Activated CD4-positive, alpha-beta T cell treated with anti-CD3 and anti-CD28 coated beads for 48 hours (primary cell): ENCODE measurements around the gene TPCN2.

Source experiments
- DNase-seq: peaks from one replicate; pipeline ENCODE4 v3.0.0-alpha.2; 2020

Gene TPCN2

DNA sequence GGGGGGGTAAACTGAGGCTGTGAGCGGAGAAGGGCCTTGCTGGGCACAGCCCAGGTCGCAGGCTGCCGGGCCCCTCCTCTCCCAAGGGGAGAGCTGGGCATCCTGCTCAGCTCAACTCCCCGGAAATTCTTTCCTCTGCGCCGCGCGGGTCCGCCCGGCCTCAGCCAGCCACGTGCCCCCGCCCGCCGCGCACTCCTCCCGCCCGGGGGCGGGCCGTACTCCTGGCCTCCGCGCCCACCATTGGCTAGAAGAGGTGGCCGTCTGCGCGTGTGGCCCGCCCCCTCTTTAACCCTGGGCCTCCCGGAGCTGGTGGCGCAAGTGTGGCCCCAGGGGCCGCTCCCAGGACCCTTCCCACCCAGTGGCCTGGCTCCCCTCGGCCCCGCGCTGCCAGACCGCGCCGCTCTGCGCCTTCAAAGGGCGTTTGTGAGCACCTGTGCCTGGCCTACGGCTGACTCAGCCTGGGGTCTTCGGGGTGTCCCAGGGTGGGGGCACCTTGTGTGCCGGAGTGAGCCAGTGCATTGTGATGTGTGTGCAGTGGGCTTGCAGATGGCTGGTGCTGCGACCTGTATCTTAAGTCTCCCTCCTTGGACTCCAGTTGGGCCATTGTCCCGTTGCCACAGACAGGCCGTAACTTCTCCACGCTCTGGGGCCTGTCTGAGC, 37.6 kb upstream of the TPCN2 start:
- DNase-seq: peak; percentile 58

DNA sequence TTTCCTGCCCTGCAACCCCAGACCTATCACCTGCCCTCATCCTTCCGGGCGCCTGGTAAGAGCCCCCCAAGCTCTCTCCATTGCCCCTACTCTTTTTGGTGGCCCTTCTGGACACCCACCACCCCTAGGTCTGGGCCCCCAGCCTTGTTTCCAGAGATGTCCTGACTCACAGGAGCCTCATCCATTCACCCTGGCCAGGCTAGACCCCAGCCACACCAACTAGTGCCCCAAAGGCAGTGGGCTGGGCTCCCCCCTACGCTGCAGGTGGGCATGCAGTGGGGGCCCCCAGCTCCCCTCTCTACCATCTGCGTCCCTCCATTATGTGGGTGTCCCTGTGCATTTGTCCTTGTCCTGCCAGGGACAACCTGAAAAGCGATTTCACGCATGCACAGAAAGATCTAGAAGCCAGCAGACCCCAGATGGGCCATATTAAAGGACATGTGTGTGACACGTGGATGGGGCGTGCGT, 37.1 kb upstream of the TPCN2 start:
- DNase-seq: no peak

DNA sequence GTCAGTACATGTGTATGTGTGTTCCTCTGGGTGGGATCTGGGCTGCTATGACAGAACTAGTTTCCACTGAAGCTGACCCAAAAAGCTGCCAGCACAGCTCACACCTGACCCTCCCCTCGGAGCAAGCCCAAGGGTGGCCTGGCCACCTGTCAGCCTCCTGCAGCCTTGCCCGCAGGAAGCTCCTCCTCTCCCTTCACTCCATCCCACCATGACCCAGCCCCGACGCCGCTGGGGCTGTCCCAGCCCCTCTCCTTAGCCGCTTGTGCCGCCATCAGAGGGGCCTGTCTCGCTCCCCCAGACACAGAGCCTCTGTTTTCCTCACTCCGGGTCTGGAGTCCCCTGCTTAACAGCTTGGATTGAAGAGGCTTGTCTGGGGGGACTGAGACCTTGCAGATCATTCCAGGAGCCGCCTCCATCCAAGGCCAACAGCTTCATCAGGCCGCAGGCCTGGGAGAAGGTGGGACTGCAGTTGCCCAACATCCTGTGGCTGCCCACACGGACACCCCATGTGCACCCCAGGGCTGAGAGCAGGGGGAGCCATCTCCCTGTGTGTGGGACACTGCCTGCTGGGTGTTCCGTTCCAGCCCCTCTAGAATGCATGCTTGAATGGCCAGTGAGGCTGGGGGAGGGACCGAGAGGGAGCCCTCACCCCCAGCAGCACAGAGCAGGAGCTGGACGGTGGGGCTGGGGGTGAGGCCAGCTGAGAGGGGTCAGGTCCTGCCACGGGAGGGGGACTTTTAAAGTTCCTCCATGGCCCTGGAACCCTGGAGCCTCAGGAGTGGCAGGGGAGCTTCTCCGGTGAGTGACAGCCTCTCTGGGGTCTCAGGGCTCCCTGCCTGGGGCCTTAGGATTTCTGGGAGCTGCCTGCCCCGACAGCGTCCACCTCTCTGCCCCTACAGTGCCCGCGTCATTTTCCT, 36.4 kb upstream of the TPCN2 start:
- DNase-seq: no peak

DNA sequence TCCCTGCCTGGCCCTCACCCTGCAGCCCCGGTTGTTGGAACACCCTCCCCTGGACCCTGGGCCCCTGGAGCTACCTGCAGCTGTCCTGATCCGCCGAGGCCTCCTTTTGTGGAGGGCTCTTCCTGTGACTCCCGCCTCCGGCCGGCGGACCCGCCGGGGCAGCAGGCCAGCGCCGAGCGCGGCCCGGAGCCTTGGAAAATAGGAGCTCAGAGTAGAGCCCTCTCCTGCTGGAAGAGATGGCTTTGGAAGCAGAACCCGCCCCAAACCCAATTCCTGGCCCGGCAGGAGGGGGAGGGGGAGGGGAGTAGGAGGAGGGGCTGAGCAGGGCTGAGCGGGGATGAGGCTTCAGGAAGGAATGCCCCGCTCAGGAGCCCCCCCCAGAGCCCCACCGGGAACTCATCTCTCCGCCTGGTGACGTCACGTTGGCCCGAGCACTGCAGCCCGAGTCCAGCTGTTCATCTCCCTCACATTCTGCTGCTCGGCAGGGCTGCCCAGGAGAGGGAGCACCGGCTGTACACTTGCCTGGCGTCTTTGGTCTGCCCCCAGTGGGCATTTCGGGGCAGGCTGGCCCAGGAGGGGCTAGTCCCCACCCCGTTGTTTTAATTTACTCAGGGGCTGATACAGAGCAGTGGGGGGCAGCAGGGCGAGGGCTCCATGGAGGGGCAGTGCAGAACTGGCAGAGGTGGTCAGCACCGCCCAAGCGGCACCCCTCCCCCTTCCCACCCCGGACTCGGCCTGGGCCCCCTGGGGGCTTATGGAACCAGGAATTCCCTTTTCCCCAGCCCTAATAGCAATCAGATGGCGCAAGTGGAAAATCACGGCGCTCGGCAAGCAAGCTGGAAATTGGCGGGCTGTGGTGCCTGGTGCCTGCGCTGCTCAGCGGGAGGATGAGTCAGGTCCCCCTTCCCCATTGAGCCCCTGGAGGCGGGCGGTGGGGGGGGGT, 35.5 kb upstream of the TPCN2 start, which contains the start of gene MRGPRF:
TSS of gene MRGPRF (minus strand) at position 238 of the 943 bp plus-strand sequence. CDS start 3,345 bp downstream, outside the sequence.
- DNase-seq: peak; percentile 17

DNA sequence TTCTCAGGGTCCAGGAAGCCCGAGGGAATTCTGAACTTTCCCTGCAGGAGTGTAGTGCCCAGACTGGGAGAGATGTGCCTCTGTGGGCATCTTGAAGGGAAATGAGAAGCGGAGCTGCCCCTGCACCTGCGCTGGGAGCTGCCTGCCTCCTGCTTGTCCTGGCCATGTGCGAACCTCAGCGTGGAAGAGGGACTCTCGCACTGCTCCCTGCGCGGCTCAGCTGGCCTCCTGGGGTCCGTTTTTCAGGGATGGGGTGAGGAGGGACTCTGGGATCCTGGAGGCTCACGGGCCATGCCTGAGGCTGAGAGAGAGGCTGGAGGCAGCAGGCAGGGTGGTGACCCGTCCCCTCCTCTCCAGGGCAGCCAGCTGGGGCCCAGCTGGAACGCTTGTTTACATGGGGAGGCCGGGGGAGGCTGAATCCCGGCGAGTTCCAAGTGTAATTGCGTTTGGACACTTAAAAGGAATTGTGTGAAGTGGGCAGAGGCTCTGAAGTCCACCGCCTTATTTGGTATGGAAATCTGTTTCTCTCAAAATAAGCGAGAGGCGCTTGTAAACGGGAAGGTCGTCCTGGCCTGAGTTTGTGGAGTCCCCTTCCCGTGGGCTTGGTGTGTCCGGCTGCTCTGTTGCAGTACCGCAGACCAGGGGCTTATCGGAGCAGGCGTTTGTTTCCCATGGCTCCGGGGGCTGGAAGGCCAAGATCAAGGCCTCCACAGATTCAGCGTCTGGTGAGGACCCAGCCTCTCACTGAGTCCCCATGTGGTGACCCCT, 34.5 kb upstream of the TPCN2 start:
- no peak for DNase-seq

DNA sequence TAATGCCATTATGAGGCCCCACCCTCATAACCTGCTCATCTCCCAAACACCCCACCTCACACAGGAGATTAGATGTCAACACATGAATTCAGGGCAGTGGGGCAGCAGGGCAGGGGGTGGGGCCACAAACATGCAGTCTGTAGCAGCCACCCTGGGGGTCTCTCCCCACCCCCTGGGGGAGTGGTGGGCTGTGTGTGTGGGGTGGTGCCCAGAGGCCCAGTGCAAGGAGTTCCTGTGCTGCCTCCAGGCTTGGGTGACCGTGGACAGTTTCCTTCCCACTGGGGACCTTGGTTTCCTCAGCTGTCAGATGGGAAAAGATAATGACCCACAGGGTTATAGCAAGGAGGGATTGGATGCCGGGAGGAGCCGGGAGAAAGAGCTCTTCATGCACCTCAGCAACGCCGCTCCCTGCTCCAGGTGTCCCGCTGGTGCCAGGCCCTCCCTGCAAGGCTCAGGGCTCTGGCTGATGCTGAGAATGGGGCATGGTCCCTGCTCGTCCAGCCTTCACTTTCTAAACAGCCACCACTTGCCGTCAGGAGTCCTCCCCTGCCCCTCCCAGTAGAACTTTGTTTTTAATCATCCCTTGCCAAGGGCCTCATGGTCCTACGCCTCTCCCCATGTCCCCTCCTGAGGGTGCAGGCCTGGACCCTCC, 33.7 kb upstream of the TPCN2 start:
- DNase-seq: no peak

DNA sequence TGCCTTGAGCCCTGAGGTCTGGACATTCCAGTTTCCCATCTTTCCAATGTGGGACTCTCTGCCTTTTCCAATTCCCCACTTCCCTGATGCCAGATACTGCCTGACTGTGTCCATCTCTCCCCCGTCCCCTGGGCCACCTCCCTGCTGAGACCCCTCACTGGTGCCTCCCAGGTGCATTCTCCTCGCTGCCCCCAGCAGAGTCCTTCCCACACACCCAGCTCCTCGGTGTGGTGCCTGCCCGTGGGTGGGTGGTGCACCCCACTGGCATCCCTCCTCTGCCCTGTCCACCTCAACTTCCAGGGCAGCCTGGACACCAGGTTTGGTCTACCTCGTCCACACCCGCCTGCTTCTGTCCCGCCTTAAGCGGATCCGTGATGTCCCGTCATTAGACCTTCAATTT, 30.8 kb upstream of the TPCN2 start:
- no peak for DNase-seq

DNA sequence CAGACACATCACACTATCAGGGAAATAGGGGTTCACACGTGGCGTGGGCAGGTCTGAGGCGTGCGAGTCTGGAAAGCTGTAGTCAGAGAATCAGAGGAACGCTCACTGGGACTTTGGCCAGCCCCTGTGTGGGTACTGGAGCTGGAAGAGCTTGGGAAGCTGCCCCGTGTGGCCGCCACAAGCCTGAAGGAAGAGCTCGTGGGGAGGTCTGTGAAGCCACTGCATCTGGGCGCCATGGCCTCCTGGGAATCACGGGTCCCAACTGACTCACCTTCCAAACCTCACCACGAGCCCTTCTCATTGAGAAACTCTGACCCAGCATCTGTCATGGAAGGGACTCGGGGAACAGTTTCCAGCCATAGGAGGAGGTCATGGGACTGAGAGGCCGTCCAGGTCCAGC, 29.8 kb upstream of the TPCN2 start:
- no peak for DNase-seq

DNA sequence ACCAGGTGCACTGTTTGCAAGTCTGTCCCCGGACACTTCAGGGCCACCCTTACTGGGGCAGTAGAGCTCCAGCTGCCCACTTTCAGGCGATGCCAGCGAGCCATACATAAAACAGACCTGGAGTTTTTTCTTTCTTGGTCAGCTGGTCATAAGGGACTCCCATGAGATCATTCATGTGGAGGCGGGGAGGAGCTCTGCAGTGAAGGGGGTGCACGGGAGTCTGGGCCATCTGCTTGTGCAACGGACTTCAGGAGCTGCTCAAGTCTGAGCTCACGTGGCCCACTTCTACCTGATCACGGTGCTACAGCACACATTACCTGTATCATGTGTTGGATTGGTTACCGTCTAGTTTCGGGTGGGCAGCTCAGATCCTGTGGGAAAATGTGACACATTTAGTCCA, 26.5 kb upstream of the TPCN2 start:
- no peak for DNase-seq

DNA sequence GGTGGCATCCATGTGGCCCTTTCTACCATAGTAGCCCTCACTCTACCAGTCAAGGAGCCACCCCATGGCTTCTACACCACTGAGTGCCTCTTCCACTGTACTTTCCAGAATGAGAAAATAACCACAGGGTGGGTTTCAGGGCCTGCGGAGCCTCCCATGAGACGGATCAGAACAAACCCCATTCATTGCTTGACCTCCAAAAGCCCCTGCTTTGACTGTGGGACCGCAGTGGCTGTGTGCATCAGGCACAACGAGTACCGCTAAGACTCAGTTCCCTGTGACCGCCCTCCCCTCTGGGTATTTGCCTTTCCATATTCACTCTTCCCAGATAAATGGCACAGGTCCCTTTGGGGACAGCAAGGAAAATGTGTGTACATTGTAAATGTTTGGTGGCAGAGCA, 24.2 kb upstream of the TPCN2 start:
- no peak for DNase-seq

DNA sequence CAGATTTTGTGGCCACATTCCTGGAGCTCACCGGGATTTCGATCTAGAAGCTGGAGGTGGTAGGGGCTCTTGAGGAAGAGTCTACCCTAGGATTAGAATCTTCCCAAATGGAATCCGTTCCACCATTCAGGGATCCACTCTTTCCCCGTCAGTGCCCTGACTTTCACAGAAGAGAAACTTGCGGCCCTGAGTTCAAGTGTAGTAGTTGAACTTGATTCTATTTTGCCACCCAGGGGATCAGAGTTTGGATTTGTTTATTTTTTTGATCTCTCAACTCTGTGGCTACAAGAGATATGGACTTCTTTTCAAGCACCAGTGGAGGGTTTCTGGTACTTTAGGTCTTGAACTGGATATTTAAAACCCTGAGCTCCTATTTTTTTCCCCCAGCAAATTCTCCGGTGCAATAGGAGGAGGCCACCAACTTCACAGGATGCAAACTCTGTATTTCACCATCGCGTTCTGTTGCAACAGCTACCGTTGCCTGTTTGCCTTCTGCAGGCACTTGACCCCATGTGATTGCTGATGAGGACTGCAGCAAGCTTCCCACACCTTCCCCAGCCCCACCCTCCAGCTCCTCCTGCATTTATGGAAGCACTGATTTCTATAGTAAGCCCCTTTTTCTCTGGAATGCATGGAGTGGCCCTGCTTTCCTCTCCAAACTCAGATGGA, 20.9 kb upstream of the TPCN2 start:
- no peak for DNase-seq

DNA sequence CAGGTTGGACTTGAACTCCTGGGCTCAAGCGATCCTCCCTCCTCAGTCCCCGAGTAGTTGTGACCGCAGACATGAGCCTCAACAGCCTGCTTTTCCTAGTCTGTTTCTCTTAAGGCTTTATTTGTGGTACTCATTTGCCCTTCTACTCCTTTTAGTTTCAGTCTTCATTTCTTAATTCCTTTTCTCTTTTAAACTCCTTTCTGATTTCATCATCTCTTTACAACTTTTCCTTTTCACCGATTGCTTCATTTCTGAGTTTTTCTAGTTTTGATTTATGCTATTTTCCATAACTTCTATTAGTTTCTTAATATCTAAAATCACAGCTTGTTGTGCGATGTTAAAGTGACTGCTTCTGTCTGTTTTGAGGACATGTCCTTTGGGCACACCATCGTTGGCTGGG, 18.4 kb upstream of the TPCN2 start:
- no peak for DNase-seq

DNA sequence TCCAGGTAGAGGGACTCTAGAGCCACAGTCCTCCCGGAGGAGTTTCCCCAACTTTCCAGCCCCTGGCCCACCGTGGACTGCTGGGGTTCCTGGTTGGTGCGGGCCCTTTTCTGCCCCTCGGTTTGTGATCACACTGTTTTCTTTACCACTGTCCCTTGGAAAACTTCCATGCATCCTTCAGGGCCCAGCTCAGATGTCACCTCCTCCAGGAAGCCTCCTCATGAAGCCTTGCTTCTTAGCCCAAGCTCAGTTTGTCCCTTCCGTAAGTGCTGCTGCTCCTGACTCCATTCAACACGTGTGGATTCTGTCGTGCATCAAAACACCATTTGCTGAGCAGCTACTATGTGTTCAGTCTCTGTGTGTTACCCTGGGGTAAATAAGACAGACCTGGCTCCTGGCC, 15.9 kb upstream of the TPCN2 start:
- DNase-seq: no peak

DNA sequence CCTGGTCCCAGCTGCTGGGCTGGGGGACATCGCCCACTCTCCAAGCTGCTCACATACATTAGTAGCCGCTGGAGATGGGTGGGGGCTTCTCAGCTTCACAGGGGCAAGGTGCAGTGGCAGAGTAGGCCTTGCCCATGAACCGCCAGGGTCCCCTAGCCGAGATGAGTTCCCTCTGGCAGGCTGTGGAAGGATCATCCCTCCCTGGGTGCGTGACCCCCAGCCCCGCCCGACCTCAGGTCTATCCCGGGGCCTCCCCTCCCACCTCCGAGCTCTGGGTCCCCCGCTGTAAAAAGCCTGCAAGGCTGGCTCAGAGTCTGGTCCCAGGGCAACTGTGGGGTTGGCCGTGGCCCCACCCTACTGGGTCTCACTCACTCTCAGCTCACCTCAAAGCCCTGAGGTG, 15.3 kb upstream of the TPCN2 start:
- no peak for DNase-seq

DNA sequence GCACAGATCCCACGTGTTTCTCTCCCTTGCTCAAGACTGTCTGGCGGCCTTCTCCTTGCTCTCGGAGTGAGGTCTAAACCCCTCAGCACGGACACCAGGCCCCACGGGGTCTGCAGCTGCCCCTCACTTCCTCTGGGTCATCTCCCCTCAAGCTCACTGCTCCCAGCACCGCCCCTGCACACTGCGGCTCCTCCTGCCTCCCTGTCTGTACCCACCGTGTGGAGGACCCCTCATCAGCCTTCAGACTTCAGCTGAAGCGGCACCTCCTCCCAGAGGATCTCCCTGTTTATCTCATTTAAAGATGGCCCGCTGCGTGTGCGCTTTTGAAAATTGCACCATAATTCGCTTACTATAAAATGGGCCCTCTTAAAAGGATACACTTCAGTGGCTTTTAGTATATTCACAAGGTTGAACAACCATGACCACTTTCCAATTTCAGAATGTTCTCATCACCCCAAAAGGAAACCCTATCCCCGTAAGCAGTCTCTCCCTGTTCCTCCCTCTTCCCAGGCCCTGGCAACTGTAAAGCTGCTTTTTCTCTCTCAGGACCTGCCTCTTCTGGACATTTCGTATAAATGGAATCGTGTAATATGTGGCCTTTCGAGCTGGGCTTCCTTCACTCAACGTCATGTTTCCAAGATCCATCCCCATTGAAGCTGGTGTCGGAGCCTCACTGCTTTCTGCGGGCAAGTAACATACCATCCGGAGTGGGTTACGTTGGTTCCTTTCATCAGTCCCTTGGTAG, 14.4 kb upstream of the TPCN2 start:
- no peak for DNase-seq

DNA sequence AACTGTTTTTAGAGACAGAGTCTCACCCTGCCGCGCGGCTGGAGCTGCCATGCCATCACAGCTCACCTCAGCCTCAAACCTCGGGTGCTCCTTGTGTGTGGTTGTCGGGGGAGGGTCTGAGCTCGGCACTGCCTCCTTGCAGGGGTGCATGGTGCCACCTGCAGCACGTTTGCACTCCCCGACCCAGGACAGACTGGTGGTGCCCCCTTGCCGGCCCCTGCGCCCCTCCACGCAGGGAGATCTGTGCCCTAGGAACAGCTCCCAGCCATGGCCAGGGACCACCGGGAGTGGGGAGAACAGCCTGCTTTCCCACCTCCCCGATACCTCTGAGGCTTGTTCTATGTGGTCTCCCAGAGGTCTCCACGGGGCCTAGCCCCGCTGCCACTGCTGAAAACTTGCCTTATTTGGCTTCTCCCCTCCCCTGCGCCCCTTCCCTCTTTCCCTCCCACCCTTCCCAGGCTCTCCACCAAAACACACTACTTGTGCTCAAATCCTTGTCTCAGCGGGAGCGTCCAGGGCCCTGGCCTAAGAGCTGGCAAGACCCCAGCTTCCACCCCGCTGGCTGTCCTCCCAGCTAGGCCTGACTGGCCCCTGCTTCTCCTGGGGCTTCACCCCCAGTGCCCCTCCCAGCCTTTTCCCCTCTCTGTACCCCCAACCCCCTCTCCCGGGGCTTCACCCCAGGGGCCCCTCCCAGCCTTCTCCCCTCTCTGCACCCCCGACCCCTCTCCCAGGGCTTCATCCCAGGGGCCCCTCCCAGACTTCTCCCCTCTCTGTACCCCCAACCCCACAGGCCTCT, 13.4 kb upstream of the TPCN2 start:
- DNase-seq: no peak

DNA sequence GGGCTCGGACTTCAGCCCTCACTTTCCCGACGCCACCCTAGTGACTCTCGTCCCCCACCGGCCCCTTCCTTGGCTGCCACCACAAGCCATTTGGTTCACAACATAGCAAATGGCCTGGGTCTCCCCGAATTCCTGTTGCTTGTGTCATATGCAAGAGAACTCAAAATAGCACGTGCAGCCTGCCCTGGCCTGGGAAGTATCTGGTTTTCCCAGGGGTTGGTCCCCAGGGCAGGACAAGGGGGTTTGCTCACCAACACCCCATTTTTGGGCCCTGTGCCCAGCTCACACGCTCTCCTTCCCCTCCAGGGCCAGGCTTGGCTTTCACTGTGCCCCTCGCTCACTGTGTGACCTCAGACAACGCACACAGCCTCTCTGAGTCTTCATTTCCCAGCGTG, 12.8 kb upstream of the TPCN2 start:
- no peak for DNase-seq

DNA sequence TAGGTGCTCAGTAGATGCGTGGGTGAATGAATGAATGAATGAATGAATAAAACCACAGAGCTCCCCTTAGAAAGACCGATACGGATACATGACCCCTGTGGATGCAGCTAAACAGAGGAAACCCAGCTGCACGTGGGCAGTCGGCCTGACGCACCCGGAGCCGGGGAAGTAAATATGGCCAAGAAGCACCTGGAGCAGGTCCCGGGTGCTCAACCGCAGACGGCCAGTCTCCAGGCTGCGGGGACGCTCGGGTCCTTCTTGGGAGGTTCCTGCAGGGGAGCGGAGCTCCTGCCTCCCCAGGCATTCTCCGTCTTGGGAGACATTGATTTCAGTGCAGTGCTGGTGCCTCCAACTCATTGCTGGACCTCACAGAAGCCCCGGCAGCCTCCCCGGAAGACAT, 11.7 kb upstream of the TPCN2 start:
- no peak for DNase-seq

DNA sequence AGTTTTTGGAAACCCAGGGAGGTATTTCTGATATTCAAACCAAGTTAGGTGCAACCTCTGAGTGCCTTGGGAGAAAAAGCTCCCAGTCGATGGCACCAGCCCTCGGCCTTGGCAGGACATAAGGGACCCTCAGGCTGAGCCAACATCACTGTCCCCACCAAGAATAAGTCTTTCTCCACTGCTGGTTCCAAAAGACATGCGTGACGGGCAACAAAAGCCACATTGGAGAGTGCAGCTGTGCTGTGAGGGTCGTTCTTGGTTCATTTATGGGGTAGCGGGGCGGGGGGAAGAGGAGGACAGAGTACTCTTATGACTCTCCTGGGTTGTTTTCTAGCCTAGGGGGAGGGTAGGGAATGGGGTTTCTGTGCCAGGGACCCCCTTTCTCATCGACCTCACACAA, 11.2 kb upstream of the TPCN2 start:
- DNase-seq: no peak

DNA sequence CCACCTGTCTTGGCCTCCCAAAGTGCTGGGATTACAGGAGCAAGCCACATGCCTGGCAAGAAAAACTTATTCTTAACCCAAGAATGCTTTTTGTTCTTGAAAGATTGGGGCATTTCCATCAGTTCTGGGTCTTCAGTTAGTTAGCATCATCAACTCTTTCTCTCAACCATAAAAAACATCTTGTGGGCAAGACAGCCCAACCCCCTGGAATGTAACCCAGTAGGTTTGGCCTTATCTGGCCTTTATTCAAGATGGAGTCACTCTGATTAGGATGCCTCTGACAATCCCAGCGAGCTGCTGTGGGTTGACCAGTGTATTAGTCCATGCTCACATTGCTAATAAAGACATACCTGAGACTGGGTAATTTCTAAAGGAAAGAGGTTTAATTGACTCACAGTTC, 9.2 kb upstream of the TPCN2 start:
- no peak for DNase-seq
